Activated CD8-positive, alpha-beta memory T cell treated with anti-CD3 and anti-CD28 coated beads, Interleukin-2, amount 50 U/mL, for 1 hour (primary cell): ENCODE data around the gene MAP1LC3B2.

Experiments
- DNase-seq: peaks from one replicate; pipeline ENCODE4 v3.0.0-alpha.2; 2020; ENCODE audit errors: extremely low read depth

Gene MAP1LC3B2

GRCh38 chr12:116594325-116595038 lies 35.3 kb downstream of the MAP1LC3B2 start:
- DNase-seq, result no peak

DNA sequence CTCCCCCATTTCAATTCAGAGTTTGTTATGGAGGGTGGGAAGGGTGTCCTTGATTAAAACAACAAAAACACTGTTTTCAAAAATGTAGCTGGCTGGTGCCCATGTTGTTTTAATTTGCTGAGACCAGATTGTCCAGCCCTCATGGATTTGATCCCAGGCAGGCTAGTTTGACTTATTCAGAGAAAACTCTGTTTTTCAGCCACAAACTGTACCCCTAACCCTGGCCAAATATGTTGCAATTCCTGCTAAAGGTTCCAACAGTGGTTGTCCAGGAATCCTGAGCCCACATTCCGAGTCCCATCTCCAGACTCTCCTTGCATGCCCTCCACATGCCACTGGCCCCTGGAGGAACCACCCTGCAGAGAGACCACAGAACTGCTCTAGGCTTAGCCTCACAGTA lies 36.0 kb downstream of the MAP1LC3B2 start:
- DNase-seq, result no peak

DNA sequence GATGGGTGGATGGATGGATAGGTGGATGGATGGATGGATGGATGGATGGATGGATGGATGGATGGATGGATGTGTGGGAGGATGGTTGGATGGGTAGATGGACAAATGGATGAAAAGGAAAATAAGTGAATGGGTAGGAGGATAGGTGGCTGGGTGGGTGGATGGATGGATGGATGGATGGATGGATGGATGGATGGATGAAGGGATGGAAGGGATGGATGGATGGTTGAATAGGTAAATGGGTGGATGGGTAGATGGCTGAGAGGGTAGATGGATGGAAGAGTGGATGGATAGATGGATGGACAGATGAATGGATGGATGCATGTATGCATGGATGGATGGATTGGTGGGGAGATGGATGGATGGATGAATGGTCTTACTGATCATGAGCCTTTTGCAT lies 36.5 kb downstream of the MAP1LC3B2 start:
- DNase-seq, result no peak

DNA sequence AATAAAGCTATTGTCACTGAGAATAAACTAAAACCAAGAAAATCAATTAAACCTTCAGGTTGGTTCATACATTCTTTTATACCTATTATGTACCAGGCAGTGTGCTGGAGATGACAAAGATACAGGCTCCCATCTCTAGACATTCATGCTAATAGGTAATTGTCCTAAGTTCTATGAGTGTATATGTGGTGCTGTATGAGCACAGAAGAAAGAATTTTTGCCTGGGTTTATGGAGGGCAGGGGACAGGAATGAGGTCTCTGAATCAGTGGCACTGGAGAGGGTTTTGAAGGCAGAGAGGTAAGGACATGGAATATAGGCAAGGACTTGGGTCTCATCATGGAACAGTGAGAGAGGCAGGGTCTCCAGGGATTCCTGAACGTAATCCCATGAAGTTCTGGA lies 38.7 kb downstream of the MAP1LC3B2 start:
- DNase-seq, result no peak

- no peak for DNase-seq
Measured at GRCh38 chr12:116598311-116599284, 39.4 kb downstream of the MAP1LC3B2 start.

GRCh38 chr12:116599285-116600136 lies 40.3 kb downstream of the MAP1LC3B2 start:
- peak; percentile 5 for DNase-seq

DNA sequence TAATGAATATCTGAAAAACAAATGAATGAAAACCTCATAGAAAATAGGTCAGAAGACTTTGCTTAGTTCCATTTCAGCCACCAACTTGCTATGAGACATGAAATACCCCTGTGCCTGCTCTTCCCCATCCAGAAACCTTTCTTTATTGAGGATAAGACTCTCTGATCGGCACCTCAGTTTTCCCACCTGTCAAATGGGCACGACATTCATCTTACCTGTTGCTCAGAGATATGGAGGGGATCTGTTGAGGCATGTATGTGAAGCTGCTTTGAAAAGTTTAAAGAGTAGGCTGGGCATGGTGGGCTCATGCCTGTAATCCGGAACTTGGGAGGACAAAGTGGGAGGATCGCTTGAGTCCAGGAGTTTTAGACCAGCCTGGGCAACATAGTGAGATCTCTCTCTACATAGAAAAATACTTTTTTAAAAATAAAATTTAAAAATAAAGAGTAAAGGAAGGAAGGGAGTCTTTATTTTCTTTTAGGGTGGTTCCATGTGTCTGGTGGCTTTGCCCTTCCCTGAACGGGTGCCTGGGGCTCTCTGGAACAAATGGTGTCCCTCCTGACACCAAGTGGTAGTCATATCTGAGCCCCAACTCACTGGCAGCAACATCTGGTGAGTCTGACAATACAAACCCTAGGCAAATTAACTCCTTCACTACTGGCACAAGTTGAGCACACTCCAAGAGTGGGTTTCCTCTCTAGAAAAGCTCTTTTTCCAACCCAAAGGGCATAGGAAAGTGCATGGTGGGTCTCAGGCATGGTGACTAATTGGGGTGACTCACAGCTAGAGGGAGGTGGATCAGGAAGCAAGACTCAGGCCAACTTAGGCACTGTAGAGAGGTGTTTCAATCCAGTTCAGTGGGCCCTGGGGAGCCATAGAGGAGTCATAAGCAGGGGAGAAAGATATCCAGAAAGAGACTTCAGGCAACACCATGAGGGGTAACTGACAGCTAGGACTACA lies 42.1 kb downstream of the MAP1LC3B2 start:
- DNase-seq, result no peak

DNA sequence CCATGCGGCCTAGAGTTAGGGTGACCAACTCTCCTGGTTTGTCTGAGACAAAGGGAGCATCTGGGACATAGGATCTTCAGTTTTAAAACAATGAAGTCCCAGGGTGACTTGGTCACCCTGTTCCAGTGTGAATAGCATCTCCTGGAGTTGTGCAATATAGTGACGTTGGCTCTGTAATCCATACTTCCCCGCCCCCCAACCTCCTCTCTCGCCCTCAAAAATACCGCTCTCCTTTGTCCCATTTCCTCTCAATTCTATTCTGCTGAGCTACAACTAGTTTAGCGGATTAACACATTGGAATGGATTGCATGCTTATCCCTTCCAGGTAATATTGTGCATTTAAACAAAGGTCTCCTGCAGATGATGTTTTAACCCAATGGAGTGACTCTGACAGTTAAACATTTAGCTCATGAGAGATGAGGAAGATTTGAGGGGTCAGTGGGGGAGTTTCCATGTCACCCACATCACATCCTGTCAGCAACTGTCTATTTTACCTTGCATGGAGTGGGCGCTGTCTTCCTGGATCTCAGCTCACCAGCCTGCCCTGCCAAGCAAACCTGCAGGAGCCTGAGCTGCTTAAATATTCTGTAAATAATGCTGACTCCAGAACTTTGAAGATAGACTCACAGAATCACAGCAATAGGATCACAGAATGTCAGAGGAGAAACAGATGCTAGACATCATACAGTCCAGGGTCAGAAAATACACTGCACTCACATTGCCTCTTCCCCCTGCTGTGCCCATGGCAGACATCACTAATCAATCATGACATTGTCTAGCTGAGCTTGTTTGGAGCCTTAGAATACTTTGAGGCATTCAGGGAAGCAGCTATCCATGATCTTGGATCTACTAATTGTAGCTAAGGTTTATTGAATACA lies 43.0 kb downstream of the MAP1LC3B2 start:
- no peak for DNase-seq

DNA sequence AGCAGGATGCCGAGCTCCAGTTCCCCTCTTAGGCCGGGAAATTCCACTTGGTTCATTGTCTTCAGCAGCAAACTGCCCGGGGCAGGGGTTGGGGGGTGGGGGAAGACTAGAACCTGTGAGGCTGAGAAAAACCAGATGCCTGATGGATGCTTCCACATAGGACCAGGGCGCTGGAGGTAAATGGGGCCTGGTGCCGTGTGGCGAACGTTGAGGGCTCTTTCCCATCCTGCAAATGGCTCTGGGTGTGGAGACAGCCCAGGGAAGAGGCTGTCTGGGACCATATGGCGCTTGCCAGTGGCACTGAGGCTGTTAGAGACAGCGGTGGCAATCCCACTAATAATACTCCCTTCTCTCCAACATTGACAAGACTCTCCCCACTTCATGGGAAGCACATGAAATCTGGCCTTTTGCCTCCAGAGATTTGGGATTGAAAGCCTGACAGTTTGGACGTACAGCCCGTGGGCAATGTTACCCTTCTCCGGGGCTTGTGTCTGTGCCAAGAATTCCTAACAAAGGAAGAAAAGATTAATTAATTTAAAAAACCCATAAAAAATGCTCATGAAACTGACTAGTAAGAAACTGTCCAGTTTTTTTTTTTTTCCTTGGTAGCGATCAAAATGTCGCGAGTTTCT lies 44.5 kb downstream of the MAP1LC3B2 start:
- DNase-seq, result no peak

GRCh38 chr12:116604178-116604895 lies 45.2 kb downstream of the MAP1LC3B2 start:
- DNase-seq, result no peak

GRCh38 chr12:116604951-116605641 lies 45.9 kb downstream of the MAP1LC3B2 start:
- DNase-seq, result no peak

DNA sequence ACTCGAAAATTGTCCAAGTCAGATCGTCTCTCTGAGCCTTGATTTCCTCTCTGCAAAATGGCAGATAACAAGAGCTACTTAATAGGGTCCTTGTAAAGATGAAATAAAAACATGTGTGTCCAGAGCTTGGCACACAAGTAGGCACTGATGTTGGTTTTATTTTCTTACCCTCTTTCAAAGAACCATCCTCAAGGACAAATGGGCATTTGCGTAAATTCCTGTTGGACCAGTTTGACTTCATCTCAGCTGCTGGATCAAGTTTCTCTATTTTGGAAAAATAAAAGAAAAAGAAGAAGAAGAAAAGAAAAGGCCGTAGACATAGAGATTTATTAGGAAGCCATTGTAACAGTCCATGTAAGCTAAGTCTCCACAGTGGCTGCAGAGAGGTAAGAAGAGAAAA lies 47.2 kb downstream of the MAP1LC3B2 start:
- no peak for DNase-seq

DNA sequence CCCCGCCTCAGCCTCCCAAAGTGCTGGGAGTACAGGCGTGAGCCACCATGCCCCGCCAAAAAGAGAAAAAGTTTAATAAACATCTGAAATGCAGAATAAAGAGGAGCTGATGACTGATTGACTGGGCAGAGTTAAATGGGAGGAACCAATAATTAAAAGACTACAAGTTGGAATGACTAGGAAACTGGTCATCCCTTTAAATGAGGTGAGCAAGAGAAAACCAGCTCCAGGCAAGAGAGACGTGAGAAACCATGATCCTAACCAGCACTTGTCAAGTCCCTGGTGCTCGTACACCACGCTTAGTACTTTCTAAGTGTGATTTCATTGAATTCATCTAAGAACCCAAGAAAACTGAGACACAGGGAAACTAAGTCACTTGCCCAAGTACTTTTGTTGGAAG lies 47.9 kb downstream of the MAP1LC3B2 start:
- DNase-seq, result no peak

DNA sequence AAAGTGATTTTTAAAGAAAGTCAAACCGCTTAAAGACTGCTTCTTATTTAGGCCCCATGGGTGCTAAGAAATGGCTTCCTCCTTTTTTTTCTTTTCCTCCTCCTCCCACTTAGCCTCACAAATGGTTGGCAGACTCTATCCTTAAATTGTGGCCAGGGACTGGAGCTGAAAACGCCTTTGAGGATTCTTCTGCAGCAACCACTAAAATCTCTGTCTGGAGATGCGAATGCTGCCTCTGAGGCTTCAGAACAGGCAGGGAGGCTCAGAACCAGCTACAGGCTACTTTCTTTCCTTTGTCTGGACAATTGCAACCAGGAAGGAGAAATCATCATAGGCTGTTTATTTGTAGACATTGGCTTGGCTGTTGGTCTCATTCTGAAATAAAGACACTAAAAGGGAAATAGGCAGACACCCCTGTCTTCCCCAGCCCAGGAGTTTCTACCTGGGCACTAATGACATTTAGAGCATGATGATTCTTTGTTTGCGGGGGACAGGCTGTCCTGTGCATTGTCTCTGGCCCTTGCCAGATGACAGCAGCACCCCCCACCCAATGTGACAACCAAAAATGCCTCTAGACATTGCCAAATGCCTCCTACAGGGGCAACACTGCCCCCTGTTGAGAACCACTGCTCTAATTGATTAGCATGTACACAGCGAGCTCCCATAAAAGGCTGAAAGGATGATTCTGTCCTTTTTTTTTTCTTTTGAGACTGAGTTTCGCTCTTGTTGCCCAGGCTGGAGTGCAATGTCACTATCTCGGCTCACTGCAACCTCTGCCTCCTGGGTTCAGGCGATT lies 50.3 kb downstream of the MAP1LC3B2 start:
- no peak for DNase-seq

- no peak for DNase-seq
Measured at GRCh38 chr12:116610971-116611541, 51.9 kb downstream of the MAP1LC3B2 start.

- DNase-seq, result no peak
Measured at GRCh38 chr12:116612436-116612835, 53.3 kb downstream of the MAP1LC3B2 start.

DNA sequence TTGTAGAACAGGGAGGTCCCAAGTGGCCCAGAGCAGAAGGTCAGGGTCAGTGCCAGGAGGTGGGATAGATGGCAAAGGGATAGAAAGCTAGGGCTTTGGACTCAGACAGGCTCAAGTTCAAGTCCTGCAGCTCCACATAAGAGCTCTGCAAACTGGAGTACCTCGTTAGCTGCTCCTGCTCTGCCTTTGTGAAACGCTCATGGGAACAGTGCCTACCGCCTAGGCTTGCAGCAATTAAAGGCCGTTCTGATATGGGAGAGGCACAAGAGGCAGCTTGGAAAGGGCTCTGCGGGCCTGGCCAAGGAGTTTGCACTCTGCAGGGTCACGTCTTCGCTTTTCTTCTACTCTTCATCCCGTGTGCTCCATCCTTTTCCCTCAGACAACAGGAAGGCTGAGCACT lies 54.1 kb downstream of the MAP1LC3B2 start:
- DNase-seq, result no peak
